Breast epithelium (tissue), 3 donors: ENCODE data around the gene PRRX2.

ENCODE experiments used
- POLR2A ChIP-seq: fragments of 450-650 bp; IDR thresholded peaks from one replicate; pipeline ENCODE4 v1.6.1; 2016; ENCODE audit warnings: antibody characterized with exemption, mild to moderate bottlenecking, moderate library complexity
- POLR2AphosphoS5 ChIP-seq, 3 donors: sonication (generic); formaldehyde crosslinking; IDR thresholded peaks; one replicate each; pipeline ENCODE4 v1.6.1; 2017; ENCODE audit warnings: antibody characterized with exemption in 3 of 3
- TF ChIP-seq, protein P1 (sequence below), 3 donors: fragments of 450-650 bp; IDR thresholded peaks; one replicate each; pipeline ENCODE4 v1.5.1; 2016 to 2017; ENCODE audit warnings: antibody characterized with exemption in 3 of 3, mild to moderate bottlenecking in 3 of 3, moderate library complexity in 3 of 3

DNA sequence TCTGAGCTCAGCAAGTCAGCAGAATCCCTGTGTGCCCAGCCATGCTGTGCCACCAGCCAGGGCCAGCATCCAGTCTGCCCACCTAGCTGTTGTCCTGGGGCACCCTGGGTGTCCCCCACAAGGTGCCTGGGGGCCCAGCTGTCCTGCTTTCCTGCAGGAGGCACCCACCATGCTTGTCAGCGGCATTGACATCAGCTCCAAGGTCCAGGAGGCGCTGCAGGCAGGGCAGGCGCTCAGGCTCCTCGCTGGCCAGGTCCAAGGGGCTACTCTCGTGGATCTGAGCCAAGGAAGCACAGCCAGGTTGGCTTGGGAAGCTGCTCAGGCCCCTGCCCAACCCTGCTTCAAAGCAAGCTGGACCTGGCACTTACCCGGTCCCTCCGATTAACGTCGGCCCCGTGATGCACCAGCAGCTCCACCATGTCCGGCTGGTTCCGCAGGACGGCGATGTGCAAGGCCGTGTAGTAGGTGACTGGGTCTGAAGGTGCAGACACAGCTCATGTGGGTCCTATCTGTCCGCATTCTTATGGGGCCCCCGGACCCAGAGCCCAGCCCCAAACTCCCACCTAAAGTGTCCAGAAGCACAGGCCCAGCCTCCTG, 26.3 kb upstream of the PRRX2 start:
- TF ChIP-seq, protein P1, sequence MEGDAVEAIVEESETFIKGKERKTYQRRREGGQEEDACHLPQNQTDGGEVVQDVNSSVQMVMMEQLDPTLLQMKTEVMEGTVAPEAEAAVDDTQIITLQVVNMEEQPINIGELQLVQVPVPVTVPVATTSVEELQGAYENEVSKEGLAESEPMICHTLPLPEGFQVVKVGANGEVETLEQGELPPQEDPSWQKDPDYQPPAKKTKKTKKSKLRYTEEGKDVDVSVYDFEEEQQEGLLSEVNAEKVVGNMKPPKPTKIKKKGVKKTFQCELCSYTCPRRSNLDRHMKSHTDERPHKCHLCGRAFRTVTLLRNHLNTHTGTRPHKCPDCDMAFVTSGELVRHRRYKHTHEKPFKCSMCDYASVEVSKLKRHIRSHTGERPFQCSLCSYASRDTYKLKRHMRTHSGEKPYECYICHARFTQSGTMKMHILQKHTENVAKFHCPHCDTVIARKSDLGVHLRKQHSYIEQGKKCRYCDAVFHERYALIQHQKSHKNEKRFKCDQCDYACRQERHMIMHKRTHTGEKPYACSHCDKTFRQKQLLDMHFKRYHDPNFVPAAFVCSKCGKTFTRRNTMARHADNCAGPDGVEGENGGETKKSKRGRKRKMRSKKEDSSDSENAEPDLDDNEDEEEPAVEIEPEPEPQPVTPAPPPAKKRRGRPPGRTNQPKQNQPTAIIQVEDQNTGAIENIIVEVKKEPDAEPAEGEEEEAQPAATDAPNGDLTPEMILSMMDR (IDR thresholded peaks at IDR 0.05) = no peak
- TF ChIP-seq POLR2AphosphoS5 (IDR thresholded peaks at IDR 0.05) (no peak), POLR2A (no peak)
